ENCODE measurements around the gene PLXNB3.

PLXNB3 gene

DNA sequence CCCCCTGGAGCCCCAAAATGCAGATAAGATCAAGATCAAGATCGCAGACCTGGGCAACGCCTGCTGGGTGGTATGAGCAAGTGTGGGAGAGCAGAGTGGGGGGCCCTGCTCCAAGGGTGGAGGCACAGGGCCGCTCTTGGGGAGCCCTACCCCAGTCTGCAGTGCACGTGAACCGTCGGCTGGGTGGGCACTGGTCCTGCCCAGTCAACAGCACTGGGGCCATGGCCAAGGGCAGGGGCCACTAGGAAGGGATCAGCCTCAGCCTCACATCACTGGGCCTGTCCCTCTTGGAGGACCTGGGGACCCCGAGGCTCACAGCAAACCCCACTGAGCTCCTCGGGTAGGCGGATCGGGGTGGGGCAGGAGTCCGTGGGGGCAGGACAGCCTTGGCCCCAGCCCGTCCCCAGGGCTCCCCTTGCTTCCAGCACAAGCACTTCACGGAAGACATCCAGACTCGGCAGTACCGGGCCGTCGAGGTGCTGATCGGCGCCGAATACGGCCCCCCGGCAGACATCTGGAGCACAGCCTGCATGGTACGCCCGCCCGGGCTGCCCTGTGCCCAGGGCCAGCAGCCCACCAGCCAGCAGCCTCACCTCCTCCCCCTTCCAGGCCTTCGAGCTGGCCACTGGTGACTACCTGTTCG, 20.4 kb downstream of the PLXNB3 start:
- no peak for DNase-seq (ENCODE audit: low read depth in 1 of 2, low spot score in 1 of 2)

DNA sequence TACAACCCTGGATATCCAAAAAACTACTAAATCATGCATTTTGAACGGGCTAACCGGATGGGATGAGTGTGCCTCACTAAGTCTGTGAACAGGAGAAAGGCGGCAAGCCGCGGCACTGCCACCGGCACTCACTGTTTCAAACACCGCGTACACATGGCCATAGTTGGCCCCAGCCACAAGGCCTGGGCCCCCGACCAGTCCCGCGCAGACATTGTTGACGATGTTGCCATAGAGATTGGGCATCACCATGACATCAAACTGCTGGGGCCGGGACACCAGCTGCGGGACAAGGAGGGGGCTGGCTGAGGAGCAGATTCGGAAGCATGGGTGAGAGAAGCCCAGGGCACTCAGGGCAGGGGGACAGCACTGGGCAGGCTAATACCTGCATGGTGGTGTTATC, 22.6 kb downstream of the PLXNB3 start:
- DNase-seq (ENCODE audit: low read depth in 1 of 2, low spot score in 1 of 2), result no peak

DNA sequence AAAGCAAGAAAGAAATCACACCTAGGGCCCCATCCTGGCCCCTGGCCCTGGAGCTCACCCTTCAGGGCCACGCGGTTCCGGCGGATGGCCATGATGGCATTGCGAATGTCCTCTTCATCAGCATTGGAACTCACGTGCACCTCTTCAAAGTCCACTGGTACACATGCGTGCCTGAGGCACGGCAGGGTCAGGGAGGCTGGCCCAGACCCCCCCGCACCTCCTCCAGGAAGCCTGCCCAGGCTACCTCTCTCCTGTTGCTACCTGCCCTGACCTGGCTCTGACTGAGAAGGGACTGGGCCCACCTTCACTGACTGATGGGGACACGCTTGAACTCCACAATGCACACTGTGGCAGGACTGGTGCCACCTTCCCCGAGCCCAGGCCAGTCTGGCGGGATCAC, 25.6 kb downstream of the PLXNB3 start:
- no peak for DNase-seq (ENCODE audit: low read depth in 1 of 2, low spot score in 1 of 2)

DNA sequence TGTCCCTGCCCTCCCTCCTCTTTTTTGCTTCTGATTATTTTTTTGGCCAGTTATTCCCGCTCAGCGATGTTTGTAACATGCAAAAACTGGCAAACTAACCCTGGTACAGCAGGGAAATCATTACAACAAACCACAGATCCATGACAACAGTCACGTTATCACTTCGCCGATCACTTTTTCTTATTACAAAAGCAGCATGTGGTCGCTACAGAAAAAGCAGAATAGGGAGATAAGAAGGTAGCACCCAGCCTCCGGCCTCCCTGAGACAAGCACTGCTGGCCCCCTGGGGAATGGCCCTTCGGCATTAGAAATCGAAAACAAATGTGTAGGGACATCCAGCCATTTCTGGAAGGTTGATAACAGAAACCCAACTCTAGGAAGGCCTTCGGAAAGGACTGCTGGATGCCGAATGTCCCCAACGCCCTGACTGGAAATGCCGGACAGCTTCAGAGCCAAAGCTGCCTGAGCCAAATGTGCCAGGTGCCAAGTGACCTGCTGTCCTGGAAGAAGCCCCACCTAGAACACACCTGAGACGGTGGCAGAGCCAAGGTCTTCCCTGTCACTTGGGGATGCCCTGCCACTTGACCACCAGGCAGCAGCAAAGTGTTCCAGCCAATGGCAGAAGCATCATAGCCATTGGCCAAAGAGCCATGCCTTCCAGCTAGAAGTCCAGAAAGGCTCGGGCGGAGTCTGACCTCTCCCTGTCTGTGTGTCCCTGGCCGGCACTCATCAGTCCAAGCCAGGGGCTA, 27.2 kb downstream of the PLXNB3 start:
- no peak for DNase-seq (ENCODE audit: low read depth in 1 of 2, low spot score in 1 of 2)

DNA sequence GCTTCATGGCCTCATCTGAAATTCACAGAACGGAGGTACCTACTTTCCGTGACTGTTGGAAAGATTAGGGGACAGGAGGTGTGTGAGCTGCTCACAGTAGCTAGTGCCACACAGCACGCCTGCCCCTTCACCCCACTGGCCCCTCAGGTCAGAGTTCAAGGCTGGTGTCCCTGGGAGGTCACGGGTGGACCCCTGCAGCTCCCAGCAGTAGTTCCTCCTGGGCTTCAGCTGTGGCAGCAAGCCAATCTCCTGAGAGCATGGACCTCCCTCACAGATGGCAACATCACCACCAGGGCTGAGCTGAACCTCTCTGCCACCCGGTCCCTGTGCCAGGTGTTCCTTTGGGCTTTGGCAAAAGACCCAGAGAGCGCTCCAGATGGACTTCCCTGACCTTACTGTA, 28.3 kb downstream of the PLXNB3 start:
- DNase-seq (ENCODE audit: low read depth in 1 of 2, low spot score in 1 of 2), result no peak

DNA sequence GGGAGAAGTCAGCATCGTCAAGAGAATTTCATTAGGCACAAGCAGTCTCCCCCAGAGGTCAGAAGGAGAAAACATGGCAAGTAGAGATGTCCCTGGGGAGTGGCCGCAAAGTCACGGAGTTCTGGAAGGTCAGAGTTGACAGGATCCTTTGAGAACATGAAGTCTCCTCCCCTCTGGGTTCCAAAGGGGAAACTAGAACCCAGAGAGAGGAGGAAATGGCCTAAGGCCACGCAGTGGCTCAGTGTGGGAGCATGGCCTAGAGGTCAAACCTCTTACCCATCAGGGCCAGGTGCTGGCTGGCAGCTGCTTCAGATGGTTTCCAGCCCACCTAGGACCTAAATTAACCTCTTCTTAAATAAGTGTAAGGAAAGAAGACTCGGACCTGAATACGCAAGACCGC, 29.2 kb downstream of the PLXNB3 start:
- no peak for DNase-seq (ENCODE audit: low read depth in 1 of 2, low spot score in 1 of 2)

DNA sequence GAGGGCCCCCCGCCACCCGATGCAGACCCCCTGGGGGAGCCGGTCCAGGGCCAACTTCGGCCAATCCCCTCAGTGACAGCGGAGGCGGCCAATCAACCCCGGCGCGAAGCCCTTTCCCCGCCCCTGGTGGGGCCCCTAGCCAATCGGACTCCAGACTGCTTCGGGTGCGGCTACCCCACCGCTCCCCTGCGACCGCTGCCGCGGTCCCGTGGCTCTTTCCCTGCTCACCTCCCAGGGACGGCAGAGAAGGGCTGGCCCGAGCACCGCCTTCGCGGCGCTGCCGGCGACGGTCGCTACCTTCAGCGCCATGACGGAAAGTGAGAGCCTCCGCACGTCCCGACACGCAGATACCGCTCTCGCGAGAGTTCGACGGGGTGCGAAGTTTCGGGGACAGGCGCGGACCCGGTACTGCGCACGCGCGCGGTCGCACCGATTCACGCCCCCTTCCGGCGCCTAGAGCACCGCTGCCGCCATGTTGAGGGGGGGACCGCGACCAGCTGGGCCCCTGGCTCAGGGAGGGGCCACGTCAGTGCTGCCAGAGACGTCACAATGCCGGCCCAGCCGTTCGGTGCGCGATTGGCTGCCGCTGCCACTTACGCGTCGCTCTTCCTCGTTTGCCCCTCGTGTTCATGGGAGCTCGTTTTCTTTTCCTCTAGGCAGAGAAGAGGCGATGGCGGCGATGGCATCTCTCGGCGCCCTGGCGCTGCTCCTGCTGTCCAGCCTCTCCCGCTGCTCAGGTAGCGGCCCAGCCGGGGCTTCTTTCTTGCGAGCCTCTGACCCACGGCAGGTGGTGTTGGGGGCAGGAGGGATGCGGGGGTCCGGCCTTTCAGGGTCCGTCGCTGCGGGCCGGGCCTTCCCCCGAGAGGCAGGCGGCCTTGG, 30.2 kb downstream of the PLXNB3 start, which contains the start of the genes IDH3G and SSR4:
Gene IDH3G, minus strand, starts transcription at position 358 of the 879 bp plus-strand sequence. Its CDS starts 49 bp downstream, at position 309.
Gene SSR4, plus strand, starts transcription at position 651 of the 879 bp plus-strand sequence. Its CDS starts 20 bp downstream, at position 671.
- peak; percentile 77 to 88 for DNase-seq (ENCODE audit: low read depth in 1 of 2, low spot score in 1 of 2)

DNA sequence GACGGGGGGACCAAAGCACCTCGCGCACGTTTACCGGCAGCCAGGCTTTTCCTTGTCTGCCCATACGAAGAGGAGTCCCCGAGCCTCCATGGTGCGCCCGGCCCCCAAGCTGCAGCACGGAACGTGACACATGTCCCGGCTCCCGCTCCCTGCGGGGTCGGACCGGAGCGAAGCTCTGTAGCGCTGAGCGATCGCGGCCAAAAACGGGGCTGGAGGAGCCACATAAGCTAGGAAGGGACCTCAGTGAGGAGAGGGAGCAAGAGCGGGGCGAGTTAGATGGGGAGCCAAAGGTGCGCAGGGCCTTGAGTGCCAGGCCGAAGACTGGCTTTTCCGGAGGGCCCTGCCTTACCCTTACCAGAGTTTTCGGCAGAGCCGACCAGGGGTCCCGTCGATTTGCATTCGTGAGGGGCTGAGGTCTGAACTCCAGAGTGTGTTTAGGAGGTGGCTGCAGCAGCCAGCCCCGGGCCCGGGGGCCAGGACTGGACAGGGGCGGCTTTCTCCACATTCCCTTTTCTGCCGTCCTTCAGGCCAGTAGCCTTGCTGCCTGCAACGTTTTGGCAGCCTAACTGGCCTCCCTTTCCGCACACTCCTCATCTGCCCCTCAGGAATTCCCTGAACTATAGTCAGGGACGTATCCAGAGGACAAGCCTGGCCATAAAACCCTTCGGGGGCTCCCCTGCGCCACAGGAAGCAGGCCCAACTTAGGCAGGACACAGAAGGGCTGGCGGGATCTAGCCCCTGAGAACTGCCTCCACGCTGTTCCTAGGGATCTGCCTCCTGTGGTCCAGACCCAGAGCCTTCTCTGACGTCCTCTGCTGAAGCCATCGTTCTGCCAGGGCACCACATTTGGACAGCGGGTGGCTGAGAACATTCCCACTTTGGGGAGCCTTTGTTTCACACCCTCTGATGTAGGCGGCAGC, 31.1 kb downstream of the PLXNB3 start:
- no peak for DNase-seq (ENCODE audit: low read depth in 1 of 2, low spot score in 1 of 2)

DNA sequence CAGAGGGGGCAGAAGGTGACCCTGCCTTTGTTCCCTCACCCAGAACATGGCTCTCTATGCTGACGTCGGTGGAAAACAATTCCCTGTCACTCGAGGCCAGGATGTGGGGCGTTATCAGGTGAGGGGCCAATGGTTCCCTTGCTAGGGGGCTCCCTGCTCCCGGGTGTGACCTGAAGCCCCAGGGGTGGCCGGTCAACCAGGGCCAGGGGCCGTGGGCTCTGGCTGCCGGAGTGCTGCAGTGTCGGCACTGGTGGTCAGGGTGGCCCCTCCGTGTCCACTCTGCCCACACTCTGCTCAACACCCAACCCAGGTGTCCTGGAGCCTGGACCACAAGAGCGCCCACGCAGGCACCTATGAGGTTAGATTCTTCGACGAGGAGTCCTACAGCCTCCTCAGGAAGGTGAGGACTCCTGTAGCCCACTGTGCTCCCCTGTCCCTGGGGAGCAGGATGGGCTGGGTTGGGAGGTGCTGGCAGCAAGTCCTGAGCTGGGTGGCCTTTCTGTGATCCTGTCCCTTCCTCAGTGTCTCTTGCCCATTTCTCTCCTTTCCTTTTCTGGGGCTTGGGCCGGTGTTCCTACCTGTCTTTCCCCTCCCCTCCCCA, 33.5 kb downstream of the PLXNB3 start:
- DNase-seq (ENCODE audit: low read depth in 1 of 2, low spot score in 1 of 2), result no peak

DNA sequence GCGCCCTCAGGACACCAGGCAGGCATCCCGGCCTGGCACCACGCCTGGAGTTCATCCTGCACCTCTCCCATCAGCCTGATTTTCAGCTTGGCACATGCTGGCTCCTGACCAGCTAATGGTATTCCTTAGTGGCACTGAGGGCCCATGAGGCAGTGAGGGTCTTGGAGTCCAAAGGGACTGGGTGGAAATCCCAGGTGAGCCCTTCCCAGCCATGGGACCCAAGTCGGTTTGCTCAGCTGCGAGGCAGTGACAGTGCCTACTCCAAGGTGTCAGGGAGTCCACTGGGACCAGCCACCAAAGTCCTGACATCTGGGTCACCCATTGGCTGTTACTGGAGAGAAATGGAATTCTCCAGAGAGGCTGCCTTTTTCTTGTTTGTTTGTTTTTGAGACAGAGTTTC, 35.3 kb downstream of the PLXNB3 start:
- no peak for DNase-seq (ENCODE audit: low read depth in 1 of 2, low spot score in 1 of 2)

DNA sequence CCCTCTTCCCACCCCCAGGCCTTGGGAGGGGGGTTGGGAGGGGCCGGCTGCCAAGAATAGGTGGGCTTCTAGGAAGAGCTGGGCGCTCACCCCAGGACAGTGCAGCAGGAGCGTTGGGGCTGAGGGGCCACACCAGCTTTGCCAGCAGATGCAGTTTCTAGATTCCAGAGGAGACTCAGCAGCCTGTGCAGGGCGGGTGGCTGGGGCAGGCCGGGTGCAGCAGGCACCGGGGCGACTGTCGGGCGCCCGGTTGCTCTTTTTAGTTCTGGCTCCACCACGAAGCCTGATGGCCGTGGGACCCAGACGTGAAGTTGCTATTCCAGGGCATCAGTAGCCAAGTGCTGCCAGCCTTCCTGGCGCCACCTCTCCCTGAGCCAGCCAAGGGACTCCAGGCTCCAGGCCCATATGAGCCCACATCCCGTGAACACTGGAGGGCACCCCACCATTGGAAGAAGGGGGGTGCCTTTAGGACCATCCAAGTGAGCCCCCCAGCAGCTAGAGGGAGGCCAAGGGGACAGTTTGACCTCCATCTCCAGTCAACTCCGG, 36.2 kb downstream of the PLXNB3 start:
- DNase-seq (ENCODE audit: low read depth in 1 of 2, low spot score in 1 of 2), result no peak

DNA sequence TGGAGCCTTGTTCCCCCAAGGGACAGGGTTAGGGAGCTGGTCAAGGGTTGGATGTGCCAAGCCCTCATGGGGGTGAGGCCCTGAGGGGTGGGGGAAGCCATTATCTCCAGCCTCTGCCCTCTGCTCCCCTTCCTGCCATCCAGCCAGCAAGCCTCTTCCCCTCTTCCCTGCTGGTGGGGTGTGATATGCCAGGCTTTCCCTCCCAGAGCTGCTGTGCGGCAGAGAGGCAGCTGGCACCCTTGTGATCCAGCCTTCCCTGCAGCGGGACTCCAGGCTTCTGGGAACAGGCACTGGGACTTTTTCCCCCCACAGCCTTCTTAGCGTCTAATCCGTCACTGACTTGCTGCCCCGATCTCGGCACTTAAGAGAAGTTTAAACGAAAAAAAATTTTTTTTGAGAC, 36.7 kb downstream of the PLXNB3 start:
- DNase-seq (ENCODE audit: low read depth in 1 of 2, low spot score in 1 of 2), result no peak

DNA sequence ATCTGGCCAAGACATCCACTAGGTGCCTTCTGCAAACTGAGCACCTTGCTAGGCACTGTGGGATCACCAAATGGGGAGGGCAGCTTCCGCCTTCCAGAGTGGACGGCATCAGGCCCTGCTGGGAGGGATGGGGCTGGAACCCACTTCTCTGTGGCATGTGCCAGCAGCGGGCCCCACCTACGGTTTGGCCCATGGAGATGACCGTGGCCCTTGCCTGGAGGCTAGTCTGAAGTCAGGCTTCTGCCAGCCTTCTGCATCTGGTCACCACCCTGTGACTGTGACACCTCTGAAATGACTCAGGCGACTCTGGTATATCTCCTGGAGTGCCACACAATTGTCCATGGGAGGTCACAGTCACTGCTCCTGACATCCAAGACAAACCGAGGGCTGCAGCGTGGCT, 37.6 kb downstream of the PLXNB3 start:
- DNase-seq (ENCODE audit: low read depth in 1 of 2, low spot score in 1 of 2), result no peak

DNA sequence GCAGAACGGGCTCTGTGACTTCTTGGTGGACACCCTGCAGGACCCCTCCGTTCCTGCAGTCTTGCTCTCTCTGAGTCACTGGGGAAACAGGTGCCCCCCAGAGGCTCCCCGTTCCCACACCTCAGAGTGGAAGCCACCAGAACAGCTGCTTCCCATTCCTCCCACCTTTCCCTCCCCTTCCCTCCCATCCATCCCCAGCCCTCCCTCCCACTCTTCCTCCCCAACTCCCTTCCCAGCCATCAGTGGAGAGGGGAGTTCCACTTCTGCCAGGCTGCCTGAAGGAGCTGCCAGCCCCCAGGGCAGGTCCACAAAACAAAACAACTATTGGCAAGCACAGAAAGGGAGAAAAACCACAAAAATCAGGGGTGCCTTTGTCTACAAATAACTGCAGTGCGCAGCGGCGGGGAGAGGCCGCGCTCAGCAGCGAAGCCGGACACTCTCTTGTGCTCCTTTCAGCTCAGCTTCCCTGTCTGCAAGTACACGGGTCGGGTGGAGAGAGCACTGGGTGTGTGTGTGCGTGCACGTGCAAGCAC, 38.5 kb downstream of the PLXNB3 start:
- DNase-seq (ENCODE audit: low read depth in 1 of 2, low spot score in 1 of 2), result no peak

DNA sequence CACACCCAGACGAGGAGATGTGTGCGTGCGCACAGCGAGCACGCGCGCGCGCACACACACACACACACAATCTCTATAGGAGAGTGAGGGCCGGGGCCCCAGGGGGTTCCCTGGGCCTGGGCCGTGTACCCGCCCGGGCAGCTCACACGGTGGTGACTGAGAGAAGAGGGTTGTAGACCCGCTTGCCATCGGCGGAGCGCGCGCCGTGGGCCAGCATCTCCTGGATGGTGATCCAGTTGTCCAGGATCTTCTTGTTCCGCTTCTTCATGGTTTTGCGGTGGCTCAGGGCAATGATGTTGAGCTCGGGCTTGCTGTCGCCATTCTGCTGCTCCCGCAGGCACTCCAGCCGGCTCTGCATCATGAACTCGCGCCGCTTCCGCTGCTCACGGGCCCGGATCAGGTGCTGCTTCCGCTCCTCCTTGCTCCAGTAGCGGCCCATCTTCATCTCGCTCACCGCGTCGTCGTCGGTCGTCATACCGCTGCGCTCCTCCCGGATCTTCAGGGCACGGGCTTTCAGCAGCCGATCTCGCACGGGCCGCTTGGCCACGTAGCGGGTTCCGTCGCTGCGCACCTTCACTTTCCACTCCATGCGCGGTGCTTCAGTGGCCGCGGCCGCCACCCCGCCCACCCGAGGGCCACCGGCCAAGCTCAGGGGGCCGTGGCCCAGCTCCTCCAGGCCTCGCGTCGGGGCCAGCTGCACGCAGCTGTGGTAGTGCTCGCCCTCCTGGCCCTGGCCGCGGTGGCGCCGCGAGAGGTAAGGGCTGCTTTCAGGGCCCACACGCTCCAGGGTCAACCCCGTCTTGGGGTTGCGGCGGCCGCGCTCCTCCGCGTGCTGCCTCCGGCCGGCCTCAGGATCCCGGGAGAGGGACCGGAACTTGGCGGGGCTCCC, 39.4 kb downstream of the PLXNB3 start:
- no peak for DNase-seq (ENCODE audit: low read depth in 1 of 2, low spot score in 1 of 2)

DNA sequence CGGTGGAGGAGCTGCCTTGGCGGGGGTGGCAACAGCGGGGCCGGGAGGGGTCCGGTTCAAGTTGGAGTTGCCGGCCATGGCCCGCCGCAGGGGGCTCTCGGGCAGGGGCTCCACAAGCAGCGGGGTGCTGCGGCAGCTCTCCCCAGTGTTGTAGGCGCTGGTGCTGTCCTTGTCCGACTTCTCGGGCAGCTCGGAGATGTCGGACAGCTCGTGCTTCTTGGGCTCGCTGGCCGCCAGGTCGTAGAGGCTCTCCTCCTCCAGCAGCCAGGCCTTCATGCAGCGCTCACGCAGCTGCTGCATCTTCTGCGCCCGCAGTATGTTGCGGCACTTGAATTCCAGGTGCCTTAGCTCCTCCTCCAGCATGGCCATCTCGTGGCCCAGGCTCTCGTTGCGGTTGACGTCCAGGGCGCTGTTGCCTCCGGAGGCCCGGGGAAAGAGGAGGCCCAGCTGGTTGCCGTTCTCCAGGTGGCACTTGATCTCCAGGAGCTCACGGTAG, 40.1 kb downstream of the PLXNB3 start:
- DNase-seq (ENCODE audit: low read depth in 1 of 2, low spot score in 1 of 2), result no peak

DNA sequence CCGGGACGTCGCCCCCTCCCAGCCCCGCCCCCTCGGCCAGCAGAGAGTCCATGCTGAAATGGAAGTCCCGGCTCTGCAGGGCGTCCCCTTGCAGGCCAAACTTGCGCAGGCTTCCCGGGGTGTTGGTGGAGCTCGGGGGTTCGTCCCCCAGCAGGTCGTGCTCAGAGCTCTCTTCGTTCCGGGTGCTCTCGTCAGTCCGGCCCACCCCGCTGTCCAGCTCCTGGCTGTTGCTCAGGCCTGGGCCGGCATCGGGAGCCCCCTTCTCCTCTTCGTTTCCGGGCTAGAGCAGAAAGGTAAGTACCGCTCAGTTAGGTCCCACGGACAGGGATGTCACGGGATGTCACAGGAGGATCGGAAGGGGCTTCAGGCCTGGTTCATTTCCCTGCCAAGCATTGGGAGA, 40.6 kb downstream of the PLXNB3 start:
- no peak for DNase-seq (ENCODE audit: low read depth in 1 of 2, low spot score in 1 of 2)

DNA sequence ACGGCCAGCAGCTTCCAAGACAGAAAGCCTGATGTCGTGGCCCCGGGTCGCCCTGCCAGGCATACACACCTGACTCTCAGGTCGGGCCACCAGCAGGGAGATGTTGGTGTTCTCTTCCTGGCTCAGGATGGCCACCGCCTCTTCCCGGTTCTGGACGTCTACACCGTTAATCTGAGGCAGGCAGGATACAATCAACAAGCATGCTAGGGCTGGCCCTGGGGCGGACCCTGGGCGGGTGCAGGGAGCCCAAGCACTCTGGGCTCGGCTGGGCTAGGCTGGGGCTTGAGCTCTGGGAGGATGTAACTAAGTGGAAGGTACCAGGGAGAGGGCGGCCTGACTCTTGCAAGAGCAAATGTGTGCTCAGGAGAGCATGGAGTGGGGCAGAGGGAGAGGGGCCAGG, 41.4 kb downstream of the PLXNB3 start:
- no peak for DNase-seq (ENCODE audit: low read depth in 1 of 2, low spot score in 1 of 2)

All from activated CD4-positive, alpha-beta T cell treated with anti-CD3 and anti-CD28 coated beads, Interleukin-2, amount 50 U/mL, for 24 hours (primary cell).